HG03039 (cell line): ENCODE measurements around the gene GNAZ.
"Not testable (repeated sequence)": the region's sequence is repeated elsewhere in the genome, so short reads cannot be mapped to it uniquely, and the experiment has no call there.

Experiments used
- ATAC-seq: cut with Tn5 transposase; IDR thresholded peaks from one replicate; pipeline ENCODE4 v1.9.1; 2021; ENCODE audit warnings: mild to moderate bottlenecking, moderate library complexity; ENCODE audit not compliant: unreplicated experiment

The GNAZ gene

DNA sequence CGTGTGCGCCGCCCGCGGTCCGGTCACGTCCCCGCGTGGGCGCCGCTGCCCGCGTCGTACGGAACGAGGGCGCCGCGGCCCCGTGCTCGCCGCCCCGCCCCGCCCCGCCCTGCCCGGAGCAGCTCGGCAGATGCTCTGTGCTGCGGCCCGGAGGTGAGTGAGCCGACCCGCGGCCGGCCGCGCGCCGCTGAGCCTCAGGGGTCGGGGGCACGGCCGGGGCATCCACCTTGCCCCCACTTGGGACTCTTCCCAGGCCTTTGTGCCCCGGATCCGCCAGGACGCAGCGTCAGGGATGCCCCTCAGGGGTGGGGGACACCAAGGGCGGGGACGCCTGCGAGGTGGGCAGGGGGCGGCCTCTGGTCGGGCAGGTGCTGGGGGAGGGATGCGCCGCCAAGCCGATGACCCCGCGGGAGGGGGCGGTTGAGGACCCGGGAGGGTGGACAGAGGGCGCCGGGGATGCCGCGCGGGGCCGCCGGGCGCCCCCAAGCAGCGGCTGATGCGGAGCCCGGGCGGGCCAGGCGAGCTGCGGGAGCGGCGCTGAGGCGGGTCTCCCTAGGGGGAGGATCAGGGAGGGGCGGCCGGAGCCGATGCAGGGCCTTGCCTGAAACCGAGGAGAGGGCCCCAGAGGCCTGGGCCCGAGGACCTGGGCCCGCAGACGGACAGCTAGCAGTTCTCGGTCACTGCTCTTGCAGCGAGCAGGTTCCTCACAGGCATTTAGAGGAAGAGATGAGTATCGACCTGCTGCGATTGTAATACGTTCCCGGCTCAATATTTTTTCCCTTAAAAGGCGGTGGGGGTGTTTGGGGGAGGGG lies at the start of gene GNAZ:
GNAZ (plus strand) TSS at position 102 of the 812 bp plus-strand sequence. CDS start 25,177 bp downstream, outside the sequence.
- ATAC-seq: peak; percentile 15

DNA sequence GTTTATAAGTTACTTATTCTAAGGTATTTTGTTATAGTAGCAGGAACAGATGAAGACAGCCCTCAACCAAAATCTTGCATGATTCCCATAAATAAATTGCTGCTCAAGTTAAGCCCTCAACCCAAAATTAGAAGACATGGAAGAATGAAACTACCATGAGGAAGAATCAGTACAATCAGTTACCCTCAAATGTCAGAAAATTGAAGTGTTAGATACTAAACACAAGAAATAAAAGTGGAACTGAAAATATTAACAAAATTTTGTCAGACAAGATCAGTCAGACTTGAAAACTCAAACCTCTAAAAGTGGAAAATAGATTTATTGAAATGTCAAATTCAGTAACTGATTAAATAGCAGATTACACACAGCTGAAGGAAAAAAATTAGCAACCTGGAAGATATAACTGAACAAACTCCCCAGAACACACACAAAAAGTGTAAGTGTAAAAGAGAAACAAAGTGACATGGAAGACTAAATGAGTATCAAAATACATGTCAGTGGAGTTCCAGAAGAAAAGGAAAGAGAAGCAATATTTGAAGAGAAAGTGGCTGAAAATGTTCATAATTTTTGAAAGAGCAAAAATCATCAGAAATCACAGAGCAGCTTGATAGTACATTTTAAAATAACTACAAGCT lies 49.5 kb upstream of the GNAZ start:
- no peak for ATAC-seq

DNA sequence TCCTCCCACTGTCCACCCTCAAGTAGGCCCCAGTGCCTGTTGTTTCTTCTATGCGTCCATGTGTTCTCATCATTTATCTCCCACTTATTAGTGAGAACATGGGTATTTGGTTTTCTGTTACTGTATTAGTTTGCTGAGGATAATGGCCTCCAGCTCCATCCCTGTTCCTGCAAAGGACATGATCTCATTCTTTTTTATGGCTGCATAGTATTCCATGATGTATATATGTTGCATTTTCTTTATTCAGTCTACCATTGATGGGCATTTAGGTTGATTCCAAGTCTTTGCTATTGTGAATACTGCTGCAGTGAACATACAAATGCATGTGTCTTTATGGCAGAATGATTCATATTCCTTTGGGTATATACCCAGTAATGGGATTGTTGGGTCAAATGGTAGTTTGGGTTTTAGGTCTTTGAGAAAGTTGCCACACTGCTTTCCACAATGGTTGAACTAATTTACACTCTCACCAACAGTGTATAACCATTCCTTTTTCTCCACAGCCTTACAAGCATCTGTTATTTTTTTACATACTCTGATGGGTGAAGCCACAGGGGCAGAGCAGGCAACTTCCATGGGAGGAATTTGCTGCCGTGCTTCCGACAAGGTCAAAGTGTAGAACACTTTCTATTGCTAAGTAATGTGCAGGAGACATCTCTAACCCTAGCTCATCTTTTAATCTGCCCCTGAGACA lies 48.5 kb upstream of the GNAZ start:
- not testable (repeated sequence) for ATAC-seq

DNA sequence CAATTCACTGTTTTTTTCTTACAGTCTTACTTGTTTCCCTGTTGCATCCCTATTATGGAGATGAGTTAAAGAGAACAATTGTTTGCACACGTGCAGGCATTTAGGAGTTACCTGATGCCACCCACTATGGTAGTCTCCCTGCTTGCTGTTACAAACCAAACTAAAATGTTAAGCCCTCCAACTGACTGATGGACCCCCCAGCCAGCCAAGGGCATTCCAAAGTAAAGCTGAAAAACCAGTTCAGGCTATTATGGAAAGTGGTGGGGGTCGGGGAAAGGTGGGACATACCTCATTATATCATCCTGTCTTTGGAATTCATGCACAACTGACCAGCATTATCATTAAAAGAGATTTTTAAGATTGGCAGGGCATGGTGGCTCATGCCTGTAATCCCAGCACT lies 47.0 kb upstream of the GNAZ start:
- no peak for ATAC-seq

DNA sequence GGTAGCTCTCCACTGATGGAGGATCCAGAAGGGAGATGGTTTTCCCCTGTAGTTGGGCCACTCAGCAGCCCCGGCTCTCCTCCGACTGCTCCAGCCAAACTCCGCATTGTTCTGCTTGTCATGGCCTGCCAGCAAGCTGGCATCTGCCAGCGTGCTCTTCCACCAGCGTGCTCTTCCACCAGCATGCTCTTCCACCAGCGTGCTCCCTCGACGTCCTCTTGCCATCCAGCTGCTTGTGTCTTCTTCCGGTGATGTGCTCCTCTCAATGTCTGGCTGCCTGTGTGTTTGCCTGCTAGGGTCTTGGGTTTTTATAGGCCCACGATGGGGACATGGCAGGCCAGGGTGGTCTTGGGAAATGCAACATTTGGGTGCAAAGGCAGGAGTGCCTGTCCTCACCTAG lies 43.5 kb upstream of the GNAZ start:
- ATAC-seq: no peak

DNA sequence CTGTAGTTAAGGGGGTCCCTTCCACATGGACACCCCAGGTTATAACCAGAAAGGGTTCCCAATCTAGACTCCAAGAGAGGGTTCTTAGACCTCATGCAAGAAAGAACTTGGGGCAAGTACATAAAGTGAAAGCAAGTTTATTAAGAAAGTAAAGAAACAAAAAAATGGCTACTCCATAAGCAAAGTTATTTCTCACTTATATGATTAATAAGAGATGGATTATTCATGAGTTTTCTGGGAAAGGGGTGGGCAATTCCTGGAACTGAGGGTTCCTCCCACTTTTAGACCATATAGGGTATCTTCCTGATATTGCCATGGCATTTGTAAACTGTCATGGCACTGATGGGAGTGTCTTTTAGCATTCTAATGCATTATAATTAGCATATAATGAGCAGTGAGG lies 42.5 kb upstream of the GNAZ start:
- not testable (repeated sequence) for ATAC-seq

DNA sequence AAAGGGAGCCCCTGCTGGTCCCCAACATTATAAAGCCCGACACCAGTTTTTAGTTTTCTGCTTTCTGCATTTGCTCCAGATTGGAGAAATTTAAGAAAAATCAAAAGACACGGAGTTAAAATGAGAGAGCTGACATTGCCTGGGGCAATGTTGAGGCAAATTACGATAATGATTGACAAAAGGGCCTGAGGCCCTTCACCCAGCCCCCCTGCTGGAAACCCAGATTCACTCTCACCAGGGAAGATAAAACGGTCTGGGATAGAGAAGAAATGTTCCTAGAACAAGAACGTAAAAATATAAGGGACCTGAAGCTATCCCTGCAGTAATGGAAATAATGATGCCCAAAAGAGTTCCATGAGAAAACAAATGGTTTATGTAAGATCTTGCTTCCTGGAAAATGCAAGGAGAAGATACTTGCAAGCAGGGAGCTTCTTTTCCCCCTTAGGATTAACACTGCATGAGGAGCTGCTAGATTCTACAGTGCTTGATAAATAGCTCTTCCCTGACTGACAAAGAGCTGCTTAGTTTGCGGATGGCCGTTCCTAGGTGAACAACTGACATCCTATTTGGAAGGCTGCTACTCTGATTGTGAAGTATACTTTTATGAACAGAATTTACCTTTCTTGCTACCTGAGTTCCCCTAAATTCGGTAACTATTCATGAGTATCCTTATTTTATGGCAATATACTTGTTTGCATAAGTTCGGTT lies 40.6 kb upstream of the GNAZ start:
- no peak for ATAC-seq

DNA sequence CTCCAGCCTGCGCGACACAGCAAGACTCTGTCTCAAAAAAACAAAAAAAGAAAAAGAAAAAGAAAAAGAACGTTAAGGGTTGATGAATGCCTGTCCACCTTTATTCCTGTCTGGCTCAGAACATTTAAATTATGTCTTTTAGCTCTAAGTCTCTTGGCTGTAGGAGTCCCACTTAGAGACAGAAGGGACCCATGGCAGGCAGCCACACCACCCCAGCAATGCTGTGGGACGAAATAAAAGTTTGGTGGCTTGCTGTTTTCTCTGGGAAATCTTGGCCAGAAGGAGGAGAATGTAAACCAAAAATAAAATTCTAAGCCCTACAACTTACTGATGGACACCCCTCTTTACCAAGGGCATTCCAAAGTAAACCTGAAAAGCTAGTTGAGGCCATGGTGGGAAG lies 38.9 kb upstream of the GNAZ start:
- no peak for ATAC-seq

DNA sequence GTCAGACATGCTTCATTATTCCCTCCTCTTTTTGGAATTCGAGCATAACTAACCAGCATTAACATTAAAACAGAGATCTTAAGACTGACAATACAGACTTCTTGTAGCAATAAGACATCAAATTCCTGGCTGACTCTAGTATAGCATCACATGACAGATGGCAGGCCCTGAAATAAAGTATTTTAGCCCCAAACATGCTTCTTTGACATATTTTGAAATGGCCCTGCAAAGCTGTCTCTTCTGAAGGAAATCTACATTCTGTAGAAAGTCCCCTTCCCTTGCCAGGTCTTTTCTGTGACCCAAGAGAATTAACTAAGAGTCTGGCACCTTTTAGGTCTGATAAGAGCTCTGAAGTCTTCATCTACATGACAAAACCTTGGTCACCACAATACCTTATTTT lies 38.5 kb upstream of the GNAZ start:
- no peak for ATAC-seq

DNA sequence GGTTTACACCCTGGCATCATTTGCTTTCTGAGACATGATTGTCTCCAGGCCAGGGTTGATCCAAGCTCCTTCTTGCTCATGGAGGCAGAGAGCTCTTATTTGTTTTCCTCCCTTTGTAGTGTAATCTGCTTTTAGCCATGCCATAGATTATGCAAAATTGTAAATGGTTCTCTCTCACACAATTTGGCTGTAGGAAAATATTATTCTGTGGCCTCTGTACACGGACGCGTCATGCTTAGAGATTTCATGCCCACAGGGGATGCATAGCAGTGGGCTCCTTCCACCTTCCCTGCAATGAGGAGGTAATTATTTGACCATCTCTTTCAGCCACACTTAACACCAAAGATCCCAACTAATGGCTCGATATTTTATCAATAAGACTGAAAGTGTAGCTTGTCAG lies 37.7 kb upstream of the GNAZ start:
- ATAC-seq: no peak

DNA sequence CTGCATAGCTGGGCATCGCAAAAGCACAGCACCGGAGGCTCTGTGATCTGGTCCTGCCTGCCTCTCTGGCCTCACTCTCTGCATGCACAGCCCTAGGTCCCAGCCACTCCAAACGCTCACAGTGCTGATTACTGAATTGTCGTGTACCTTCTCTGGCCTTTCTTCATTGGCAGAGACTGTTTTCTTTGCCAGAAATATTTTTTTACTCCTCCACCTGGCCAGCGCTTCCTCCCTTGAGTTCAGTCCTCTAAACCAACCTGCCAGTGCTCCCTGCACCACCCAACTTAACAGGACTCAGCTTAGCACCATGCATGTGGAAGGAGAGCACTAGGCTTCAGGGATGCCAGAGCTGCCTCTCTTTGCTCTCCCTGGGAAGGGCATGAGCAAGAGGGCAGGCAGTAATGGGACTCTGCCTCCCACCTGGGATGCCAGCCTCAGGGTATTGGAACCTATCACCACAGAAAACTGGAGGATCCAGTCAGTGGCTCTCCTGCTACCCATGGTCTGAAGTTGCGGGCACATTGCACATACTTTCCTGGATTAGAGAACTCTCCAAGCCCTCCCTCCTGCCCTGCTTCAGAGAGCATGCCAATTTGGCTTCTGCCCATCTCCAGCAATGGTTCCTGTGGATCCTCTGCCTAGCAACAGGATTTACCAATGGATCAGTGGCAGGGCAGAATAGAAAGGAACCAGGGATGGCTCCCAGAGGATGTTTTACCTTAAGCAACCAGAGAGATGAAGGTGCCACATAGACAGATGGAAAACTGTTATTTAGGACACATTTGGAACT lies 37.0 kb upstream of the GNAZ start:
- no peak for ATAC-seq

DNA sequence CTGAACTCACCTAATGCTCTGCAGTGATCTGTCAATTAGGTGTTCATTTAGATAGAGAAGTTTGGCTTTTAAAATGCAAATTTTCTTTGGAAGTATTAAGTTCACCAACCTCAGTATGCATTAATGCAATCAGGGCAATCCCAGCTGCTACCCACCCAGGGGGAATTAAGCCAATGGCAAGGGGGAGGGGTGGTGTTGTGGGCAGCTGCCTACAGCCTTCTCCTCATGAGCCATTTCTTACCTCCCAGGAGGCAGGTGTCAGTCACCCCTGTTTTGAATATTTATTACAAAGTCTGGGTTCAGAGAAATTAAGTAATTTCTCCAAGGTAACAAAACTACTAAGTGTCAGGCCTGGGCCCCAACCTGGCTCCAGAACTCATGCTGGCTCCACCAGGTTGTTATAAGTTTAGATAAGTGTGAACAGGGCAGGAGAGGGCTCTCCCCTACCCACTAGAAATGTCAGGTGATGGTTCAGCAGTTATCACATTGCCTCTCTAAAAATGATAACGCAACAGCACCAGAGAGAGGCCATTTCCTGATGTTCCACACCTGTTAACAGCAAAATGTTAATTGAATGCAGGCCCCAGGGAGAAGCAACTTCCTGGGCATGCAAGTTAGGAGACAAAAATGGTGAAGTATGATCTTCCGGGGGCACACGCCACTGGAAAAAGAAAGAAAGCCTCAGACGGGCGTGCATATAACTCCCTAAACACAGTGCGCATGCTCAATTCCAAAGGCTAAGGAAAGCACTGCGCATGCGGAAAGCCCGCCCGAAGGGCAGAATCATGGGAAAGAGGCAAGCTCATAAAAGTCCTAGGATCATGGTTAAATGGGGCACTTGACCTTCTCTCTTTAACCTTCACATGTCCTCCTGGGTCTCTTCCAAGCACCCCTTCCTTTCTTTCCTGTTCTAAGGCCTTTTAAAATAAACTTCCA lies 35.4 kb upstream of the GNAZ start:
- ATAC-seq: no peak

DNA sequence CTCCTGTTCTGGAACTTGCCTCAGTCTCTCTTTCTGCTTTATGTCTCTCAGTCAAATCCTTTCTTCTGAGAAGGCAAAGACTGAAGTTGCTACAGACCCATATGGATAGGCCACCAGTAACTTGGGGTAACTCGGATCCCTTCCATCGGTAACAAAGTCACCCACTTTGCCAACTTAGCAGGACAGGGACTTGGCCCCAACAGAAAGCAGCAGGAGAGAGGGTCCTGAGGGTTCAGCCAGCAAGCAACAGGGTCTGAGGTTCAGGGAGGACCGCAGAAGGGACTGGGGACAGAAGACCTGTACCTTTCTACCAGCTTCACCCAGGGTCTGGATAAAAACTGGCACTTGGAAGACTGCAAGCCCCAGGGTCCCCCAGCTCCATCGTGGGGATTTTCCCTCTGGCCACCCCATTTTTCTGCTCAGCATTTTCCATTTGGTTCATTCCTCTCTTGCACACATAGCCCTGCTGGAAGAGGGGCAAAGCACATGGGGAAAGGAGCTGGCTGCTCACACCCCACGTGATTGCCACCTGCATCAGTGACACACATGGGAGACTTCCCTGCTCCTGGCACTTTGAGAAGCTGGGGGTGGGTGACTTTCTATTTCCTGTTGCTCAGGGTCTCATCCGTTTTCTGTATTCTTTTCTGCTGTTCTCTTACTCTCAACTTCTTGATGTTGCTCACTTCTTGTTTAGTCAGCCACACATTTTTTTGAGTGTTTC lies 34.6 kb upstream of the GNAZ start:
- no peak for ATAC-seq

DNA sequence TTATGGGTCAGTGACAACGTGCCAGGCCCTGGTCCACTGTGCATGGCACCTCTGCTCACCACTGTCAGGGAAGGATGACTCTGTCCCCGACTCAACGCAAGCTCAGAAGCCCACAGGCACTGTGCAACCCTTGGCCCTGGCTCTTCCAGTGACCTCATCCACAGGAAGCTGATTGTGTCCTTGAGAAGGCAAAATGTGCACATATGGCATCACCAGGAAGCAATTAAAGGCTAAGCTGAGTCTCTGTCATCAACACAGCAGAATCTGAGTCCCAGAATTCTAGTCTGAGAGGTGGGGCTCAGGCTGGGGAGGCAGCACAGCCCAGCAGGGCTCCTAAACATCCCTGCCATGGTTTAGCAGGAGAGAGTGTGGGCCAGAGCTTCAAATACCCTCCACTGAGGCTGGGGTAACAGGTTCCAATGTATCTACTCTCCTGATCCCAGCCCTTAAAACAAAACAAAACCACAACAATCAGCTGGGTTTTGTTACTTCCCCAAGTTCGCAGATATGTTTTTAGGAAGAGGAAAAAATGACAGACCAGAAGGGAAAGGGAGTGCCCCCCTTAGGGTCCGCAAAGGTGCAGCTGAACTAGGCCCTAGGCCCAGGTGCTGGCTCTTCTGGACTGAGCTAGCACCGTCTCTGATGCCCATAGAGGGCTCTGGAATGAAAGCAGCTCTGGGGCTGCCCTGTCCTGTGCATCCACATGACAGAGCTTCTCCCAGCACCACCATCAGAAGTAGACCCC lies 33.5 kb upstream of the GNAZ start:
- ATAC-seq: no peak

DNA sequence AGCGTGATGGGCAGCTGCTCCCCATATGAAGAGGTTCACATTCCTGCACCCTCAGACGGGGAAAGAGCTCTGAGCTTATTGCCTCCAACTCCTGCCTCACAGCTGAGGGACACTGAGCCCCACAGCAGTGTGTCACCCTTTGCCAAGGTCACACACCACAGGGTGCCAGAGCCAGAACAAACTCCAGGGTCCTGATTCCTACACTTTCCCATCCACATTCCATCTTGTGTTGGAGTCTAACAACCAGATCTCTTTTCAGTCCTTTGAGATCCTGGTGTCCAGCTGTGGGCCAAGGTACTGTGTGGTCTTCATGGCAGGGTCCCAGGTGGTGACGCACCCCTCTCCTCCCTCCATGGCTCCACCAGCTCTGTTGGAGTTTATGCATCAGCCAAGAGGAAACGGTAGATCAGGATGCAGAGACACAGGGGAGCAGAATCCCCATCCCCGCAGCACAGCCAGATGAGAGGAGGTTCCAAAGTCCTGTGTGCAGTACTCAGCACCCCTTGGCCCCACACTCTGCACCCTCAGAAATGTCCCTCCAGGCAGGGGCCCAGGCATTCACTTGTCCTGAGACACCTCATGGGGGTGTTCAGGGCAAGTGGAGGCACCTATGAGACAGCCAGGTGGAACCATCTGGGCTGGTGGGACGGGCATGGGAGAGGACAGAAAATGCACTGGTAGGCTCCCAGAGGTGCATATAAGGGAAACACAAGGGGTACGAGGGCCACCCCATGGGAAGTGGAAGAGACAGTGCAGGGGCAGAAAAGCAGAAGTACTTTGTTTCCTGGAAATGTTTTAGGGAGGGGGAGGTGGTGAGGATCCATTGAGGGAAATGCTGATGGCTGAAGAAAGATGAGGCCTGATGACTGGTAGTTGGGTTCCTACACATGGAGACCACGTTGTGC lies 32.6 kb upstream of the GNAZ start:
- ATAC-seq: no peak

DNA sequence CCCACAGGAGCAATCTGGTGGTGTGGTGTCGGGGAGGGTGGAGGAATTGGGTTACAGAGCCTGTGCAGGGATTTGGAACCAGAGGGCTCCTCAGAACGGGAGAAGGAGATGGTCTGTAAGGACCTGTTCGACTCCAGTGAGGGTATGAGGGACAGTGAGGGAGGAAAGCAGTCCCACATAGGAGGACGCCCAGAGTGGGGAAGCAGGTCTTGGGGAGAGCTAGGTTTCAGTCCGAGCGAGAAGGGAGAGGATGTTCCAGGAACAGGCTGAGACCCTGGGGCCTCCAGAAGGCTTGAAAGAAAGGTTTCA lies 32.0 kb upstream of the GNAZ start:
- no peak for ATAC-seq

DNA sequence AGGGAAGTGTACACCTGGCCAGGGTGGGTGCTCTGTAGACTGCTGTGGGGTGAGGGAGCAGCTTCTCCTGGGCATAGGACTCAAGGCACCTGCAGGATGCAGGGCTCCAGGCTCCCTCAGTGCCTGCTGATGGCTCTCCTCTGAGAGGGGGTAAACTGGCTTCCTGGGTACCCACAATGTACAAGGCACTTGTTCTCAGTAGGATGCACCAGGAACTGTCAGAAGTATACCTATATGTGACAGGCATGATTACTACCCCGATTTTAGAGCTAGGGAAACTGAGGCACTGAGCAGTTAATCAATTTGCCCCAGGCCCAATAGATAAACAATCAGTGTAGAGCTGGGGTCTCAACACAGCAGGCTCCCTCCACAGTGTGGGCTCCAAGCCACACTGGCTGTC lies 31.4 kb upstream of the GNAZ start:
- ATAC-seq: no peak
